H7 (cell line): ENCODE data around the gene HNRNPU. TPM values are rescaled to one million over a fixed set of nuclear protein-coding genes. Genes with fewer than 3 reads are reported as not detected.

Experiments used
- DNase-seq: peaks from one replicate; pipeline ENCODE4 v3.0.0; 2012
- H3K27me3 ChIP-seq: 2 replicates; pipeline ENCODE4 v1.6.0; 2011; ENCODE audit warnings: mild to moderate bottlenecking, low read length; ENCODE audit not compliant: control insufficient read depth, insufficient read depth
- H3K36me3 ChIP-seq: replicated peaks from 2 replicates; pipeline ENCODE4 v1.5.1; 2011; ENCODE audit warnings: low read length; ENCODE audit not compliant: control insufficient read depth, insufficient read depth
- H3K4me3 ChIP-seq: 2 replicates; pipeline ENCODE4 v1.5.1; 2011; ENCODE audit warnings: low read depth, mild to moderate bottlenecking, control low read depth, low read length, moderate library complexity; ENCODE audit not compliant: insufficient read depth
- total RNA-seq: library from RNA; depleted of rRNA; stranded (reverse); fragments of >200 nt; shearing (Covaris generic); gene quantifications from 2 replicates; pipeline ENCODE4 v1.2.3, GENCODE V29; 2014

HNRNPU gene
- total RNA-seq, 1 experiment from 2014 or later = 249 TPM

GRCh38 chr1:244869364-244869827, 5.1 kb upstream of the HNRNPU start:
- no peak for DNase-seq
- no peaks in the 10 kb centered on the region for H3K27me3 ChIP-seq
- no peaks in the 10 kb centered on the region for H3K36me3 ChIP-seq
- no peak overlapping the region for H3K4me3 ChIP-seq

- no peak for DNase-seq
- no peaks in the 10 kb centered on the region for H3K27me3 ChIP-seq
- H3K36me3 ChIP-seq = no peaks in the 10 kb centered on the region
- no peak overlapping the region for H3K4me3 ChIP-seq
Observed at GRCh38 chr1:244868484-244869363, 4.4 kb upstream of the HNRNPU start.

- H3K36me3 ChIP-seq = peaks cover 1% of the 10 kb centered on the region
- no peak for DNase-seq
- no peak overlapping the region for H3K4me3 ChIP-seq
- no peaks in the 10 kb centered on the region for H3K27me3 ChIP-seq
Observed at GRCh38 chr1:244866355-244866754, 2.0 kb upstream of the HNRNPU start.

GRCh38 chr1:244865820-244866219, 1.5 kb upstream of the HNRNPU start:
- H3K4me3 ChIP-seq = no peak overlapping the region
- peaks cover 3% of the 10 kb centered on the region for H3K36me3 ChIP-seq
- no peaks in the 10 kb centered on the region for H3K27me3 ChIP-seq
- DNase-seq = no peak

- H3K36me3 ChIP-seq = peaks cover 11% of the 10 kb centered on the region
- DNase-seq = peak; percentile 43
- peak overlapping the region; percentile 100 for H3K4me3 ChIP-seq
- no peaks in the 10 kb centered on the region for H3K27me3 ChIP-seq
Observed at GRCh38 chr1:244865028-244865371, 657 bp upstream of the HNRNPU start.

- Histone ChIP-seq H3K4me3 (peak overlapping the region; percentile 100), H3K36me3 (peaks cover 24% of the 10 kb centered on the region), H3K27me3 (no peaks in the 10 kb centered on the region)
- DNase-seq = no peak
Observed at GRCh38 chr1:244863491-244864252, 671 bp downstream of the HNRNPU start.

GRCh38 chr1:244862699-244863490, 1.4 kb downstream of the HNRNPU start:
- no peaks in the 10 kb centered on the region for H3K27me3 ChIP-seq

GRCh38 chr1:244862354-244862698, 2.0 kb downstream of the HNRNPU start:
- Histone ChIP-seq H3K27me3 (no peaks in the 10 kb centered on the region), H3K36me3 (peaks cover 35% of the 10 kb centered on the region), H3K4me3 (peak overlapping the region; percentile 100)
- DNase-seq = no peak

More at GRCh38 chr1:244862699-244863490, 1.4 kb downstream of the HNRNPU start:
- Histone ChIP-seq H3K36me3 (peaks cover 30% of the 10 kb centered on the region), H3K4me3 (peak overlapping the region; percentile 100)
- DNase-seq = peak; percentile 97

GRCh38 chr1:244861683-244862082, 2.7 kb downstream of the HNRNPU start:
- peak overlapping the region; percentile 100 for H3K4me3 ChIP-seq
- peaks cover 36% of the 10 kb centered on the region for H3K36me3 ChIP-seq
- no peaks in the 10 kb centered on the region for H3K27me3 ChIP-seq
- DNase-seq = no peak

- Histone ChIP-seq H3K4me3 (peak overlapping the region; percentile 100), H3K27me3 (no peaks in the 10 kb centered on the region), H3K36me3 (peaks cover 41% of the 10 kb centered on the region)
- no peak for DNase-seq
Observed at GRCh38 chr1:244860914-244861610, 3.3 kb downstream of the HNRNPU start.

- DNase-seq = no peak
- H3K4me3 ChIP-seq = no peak overlapping the region; the same call in 1 of the 2 replicates
- peaks cover 49% of the 10 kb centered on the region for H3K36me3 ChIP-seq
- no peaks in the 10 kb centered on the region for H3K27me3 ChIP-seq
Observed at GRCh38 chr1:244860078-244860477, 4.3 kb downstream of the HNRNPU start.

- Histone ChIP-seq H3K27me3 (no peaks in the 10 kb centered on the region), H3K36me3 (peaks cover 56% of the 10 kb centered on the region), H3K4me3 (no peak overlapping the region)
- no peak for DNase-seq
Observed at GRCh38 chr1:244858357-244858756, 6.0 kb downstream of the HNRNPU start.

- DNase-seq = no peak
- H3K27me3 ChIP-seq = no peaks in the 10 kb centered on the region
- peaks cover 58% of the 10 kb centered on the region for H3K36me3 ChIP-seq
- H3K4me3 ChIP-seq = no peak overlapping the region
Observed at GRCh38 chr1:244857761-244858160, 6.6 kb downstream of the HNRNPU start.
